ENCODE measurements around the gene GFRA4. TPM values are rescaled to one million over a fixed set of nuclear protein-coding genes. Genes with fewer than 3 reads are reported as not detected.

GFRA4 gene
- total RNA-seq, 6 donors from 2014 or later = not detected

GRCh38 chr20:3671986-3672546 is 8.9 kb upstream of the GFRA4 start:
- TF ChIP-seq POLR2A (IDR thresholded peaks at IDR 0.05) (no peak), POLR2AphosphoS5 (IDR thresholded peaks at IDR 0.05) (no peak), CTCF (IDR thresholded peaks at IDR 0.05) (no peak), EP300 (IDR thresholded peaks at IDR 0.05) (no peak)
- Histone ChIP-seq H3K36me3 (no peaks in the 10 kb centered on the region), H3K27ac (no peak overlapping the region), H3K4me3 (no peak overlapping the region), H3K4me1 (peaks cover 9 to 25% (median 13%) of the 10 kb centered on the region in 4 donors), H3K27me3 (peaks cover 0 to 32% (median 15%) of the 10 kb centered on the region in 4 donors), H3K9me3 (no peaks in the 10 kb centered on the region)
- DNase-seq = no peak
- 37 to 64% methylated on average over 7 to 8 of the region's 23 CpGs for WGBS, 2 donors
- ATAC-seq (ENCODE audit: low FRiP score in 2 of 2) = no peak

- no peak overlapping the region for H3K27ac ChIP-seq
- no peaks in the 10 kb centered on the region for H3K36me3 ChIP-seq
- WGBS, 2 donors = 87% methylated on average over 10 of the region's 10 CpGs; no CpG with 5 or more reads in 1 of the 2 donors
- ATAC-seq (ENCODE audit: low FRiP score in 2 of 2) = no peak
- H3K27me3 ChIP-seq = peaks cover 0 to 32% (median 15%) of the 10 kb centered on the region in 4 donors
- no peak for TF ChIP-seq POLR2AphosphoS5 (IDR thresholded peaks at IDR 0.05)
- no peak for TF ChIP-seq CTCF (IDR thresholded peaks at IDR 0.05)
- no peak for TF ChIP-seq EP300 (IDR thresholded peaks at IDR 0.05)
- TF ChIP-seq POLR2A (IDR thresholded peaks at IDR 0.05) = no peak
- no peaks in the 10 kb centered on the region for H3K9me3 ChIP-seq
- H3K4me1 ChIP-seq = peaks cover 5 to 19% (median 9%) of the 10 kb centered on the region in 4 donors
- DNase-seq = no peak
- H3K4me3 ChIP-seq = no peak overlapping the region
These were observed 7.7 kb upstream of the GFRA4 start for GRCh38 chr20:3670945-3671344.

DNA sequence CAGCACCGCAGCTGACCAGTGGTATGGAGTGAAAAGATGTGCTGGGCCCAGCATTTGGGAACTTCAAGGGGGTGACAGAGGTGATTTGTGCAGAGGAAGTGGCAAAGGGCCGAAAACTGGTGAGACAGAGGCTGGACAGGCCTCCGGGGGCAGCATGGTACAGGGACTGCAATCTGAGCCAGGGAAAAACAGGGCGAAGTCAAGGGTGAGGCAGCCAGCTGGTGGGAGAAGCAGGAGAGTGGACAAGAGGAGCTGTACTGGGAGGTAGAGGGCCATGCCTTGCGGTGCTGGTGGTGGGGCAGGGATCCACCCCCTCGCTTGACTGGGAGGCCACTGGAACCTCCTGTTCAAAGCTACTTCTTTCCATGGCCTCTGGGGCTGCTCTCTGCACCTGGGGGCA is 7.3 kb upstream of the GFRA4 start:
- Histone ChIP-seq H3K36me3 (no peaks in the 10 kb centered on the region), H3K27ac (no peak overlapping the region), H3K4me1 (peaks cover 5 to 19% (median 9%) of the 10 kb centered on the region in 4 donors), H3K4me3 (no peak overlapping the region), H3K9me3 (no peaks in the 10 kb centered on the region), H3K27me3 (peaks cover 0 to 32% (median 15%) of the 10 kb centered on the region in 4 donors)
- 51 to 57% methylated on average over 5 to 6 of the region's 6 CpGs for WGBS, 2 donors
- ATAC-seq (ENCODE audit: low FRiP score in 2 of 2) = no peak
- TF ChIP-seq POLR2A (IDR thresholded peaks at IDR 0.05) = no peak
- TF ChIP-seq EP300 (IDR thresholded peaks at IDR 0.05) = no peak
- no peak for TF ChIP-seq POLR2AphosphoS5 (IDR thresholded peaks at IDR 0.05)
- no peak for TF ChIP-seq CTCF (IDR thresholded peaks at IDR 0.05)
- no peak for DNase-seq

- 79 to 90% methylated on average over 10 to 13 of the region's 13 CpGs for WGBS, 2 donors
- Histone ChIP-seq H3K4me3 (no peak overlapping the region), H3K9me3 (no peaks in the 10 kb centered on the region), H3K27me3 (peaks cover 0 to 30% (median 13%) of the 10 kb centered on the region in 4 donors), H3K27ac (no peak overlapping the region), H3K36me3 (no peaks in the 10 kb centered on the region), H3K4me1 (peaks cover 5 to 19% (median 9%) of the 10 kb centered on the region in 4 donors)
- DNase-seq (no peak), ATAC-seq (ENCODE audit: low FRiP score in 2 of 2) (no peak)
- TF ChIP-seq EP300 (IDR thresholded peaks at IDR 0.05) (no peak), POLR2AphosphoS5 (IDR thresholded peaks at IDR 0.05) (no peak), CTCF (IDR thresholded peaks at IDR 0.05) (no peak), POLR2A (IDR thresholded peaks at IDR 0.05) (no peak)
These were observed 6.6 kb upstream of the GFRA4 start for GRCh38 chr20:3669710-3670367.

All from upper lobe of left lung (tissue), 6 donors.